SW 1271 (cell line): ENCODE measurements around the gene FRMD4A.
A peak's percentile ranks its signal among the peaks of the same experiment; 100 is the strongest.

Source experiments
- DNase-seq, 2 experiments: peaks; one replicate each; lab custom pipeline; 2025; lab: John Stamatoyannopoulos, UW

Gene FRMD4A

GRCh38 chr10:14340051-14340744 lies 9.5 kb upstream of the FRMD4A start:
- no peak for DNase-seq

- DNase-seq, result no peak
Observed at GRCh38 chr10:14336736-14337135, 6.0 kb upstream of the FRMD4A start.

- no peak for DNase-seq
Observed at GRCh38 chr10:14334771-14335170, 4.0 kb upstream of the FRMD4A start.

- no peak for DNase-seq
Observed at GRCh38 chr10:14333606-14334005, 2.9 kb upstream of the FRMD4A start.

DNA sequence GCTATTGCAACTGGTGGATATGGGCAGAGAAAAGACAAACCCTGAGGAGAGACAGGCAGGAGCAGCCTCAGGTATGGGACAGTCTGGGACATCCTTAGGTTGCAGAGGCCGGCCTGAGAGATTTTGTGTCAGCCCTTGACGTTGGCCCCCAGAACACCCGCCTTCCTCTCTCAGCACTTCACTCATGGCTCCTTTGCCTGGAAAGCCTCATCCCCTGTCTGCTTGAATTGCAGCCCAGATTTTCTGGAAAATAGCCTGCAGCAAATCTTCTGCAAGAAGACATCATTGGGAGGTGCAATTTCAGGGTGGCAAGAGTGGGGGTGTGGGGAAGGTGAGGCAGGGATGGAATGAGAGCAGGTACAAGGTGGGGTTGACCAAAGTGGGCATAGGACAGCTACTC lies 2.2 kb upstream of the FRMD4A start:
- DNase-seq, result no peak

GRCh38 chr10:14329746-14330173 lies 964 bp downstream of the FRMD4A start:
- no peak for DNase-seq

- DNase-seq, result no peak
Observed at GRCh38 chr10:14328881-14329672, 1.6 kb downstream of the FRMD4A start.

GRCh38 chr10:14327527-14327926 lies 3.2 kb downstream of the FRMD4A start:
- DNase-seq, result no peak

- DNase-seq, result no peak
Observed at GRCh38 chr10:14326581-14326980, 4.1 kb downstream of the FRMD4A start.

DNA sequence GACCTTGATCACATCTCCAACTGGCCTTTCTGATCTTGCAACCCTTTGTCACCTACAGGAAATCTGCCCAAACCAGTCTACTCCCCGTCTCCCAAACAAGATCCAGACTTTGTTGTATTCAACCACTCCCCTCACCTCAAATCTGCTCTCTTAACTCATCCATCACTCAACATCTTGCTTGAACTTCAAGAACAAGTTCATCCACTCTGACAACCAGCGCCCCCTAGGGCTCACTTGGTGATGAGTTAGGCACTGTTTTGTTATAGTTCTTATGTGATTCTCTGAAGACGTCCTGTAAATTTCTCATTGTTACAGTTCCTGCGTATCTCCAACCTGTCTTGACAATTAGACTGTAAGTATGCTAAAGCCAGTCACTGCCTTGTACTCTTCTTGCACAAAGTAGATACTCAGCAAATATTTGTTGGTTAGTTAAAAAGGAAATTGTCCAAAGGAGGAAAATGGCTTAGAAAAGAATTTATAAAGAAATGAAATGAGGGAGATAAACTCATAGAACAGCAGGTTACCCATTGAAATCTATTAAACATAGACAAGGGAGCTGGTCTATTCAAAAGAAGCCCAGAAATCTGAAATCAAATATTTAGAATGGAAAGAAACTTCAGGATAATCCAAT lies 5.3 kb downstream of the FRMD4A start:
- peak in 1 of 2 experiments; percentile 1 for DNase-seq

- no peak for DNase-seq
Observed at GRCh38 chr10:14322526-14323188, 8.1 kb downstream of the FRMD4A start.

DNA sequence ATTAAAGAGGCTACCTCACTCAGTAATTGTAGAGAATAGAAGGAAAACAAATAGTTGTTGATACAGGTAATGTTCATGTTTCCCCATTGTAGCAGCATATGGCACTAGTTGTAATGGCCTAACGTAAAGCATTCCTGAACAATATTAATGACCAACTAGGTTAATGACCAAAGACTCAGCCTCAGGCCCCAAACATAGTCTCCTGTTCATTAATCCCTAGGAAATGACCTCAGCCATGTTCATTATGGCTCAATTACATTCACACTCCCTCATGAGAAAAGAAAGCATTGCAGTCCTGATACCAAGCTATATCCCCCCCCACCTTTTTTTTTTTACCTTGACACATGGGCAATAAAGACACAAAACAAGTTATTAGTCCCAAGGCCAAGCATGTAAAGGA lies 12.7 kb downstream of the FRMD4A start:
- no peak for DNase-seq

DNA sequence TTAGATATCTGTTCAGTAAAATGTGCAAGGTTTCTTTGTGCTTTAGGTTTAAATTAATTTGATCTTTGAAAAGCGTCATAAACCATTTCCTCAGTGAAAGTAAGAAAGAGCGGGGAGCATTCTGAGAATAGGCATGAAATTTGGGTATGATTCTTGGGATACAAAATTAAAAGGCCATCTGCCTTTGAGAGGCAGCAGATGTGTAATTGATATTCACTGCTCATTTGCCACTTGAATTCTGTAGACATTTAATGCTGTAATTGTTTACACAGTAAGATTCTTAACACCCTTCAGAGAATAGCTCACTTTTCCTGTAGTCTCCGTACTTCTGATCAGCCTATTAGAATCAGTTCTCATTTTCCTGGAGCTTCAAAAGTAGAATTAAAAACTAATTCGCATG lies 18.7 kb downstream of the FRMD4A start:
- DNase-seq, result no peak

DNA sequence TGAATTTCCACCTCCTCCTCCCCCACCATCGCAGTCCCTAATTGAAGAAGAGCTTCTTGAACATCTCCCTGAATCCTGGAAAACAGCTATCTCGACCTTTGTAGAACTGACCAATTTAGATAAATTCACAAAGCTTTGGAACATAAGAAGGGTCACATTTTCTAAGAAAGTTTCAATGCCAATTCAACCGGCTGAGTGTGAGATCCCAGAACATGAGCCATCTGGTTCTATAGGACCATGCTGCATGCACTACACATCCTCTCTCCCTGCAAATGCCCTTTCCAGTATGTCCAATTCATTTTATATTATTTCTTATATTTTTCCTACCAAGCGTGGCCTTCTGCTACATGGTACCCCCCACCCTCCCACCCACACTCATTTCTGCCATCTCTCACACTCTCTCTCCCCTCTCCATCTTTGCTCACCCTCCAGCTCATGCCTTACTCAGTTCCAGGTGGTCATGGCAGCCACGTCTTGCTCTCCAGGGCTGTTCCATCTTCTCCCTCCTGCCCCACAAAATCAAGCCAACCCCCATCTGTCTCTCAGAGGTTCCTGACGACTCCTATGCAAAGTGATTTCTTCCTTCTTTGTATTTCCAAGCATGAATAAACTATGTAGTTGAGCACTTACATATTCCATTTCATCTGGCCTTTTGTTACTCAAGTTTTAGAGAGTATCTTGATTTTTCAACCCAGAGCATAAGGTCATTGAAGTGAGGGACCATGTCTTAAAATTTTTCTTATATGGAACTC lies 19.3 kb downstream of the FRMD4A start:
- no peak for DNase-seq

- no peak for DNase-seq
Observed at GRCh38 chr10:14309593-14309992, 21.1 kb downstream of the FRMD4A start.

DNA sequence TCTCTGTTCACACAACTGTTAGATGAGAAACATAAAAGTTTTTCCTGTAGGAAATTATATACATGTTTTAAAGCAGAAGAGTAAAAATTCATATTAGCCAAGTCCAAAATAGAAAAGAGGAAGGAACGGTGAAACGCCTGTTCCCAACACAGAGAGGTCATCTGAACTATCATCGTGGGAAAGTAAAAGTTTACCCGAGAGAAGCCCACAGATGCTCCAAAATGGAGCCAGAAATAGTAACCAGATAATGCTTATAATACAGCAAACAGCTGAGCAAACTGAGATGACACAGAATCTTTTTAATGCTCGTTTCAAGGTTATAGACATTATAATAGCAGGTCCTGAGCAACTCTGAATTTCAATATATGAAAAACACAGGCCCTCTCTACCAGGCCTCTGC lies 24.5 kb downstream of the FRMD4A start:
- DNase-seq, result no peak

DNA sequence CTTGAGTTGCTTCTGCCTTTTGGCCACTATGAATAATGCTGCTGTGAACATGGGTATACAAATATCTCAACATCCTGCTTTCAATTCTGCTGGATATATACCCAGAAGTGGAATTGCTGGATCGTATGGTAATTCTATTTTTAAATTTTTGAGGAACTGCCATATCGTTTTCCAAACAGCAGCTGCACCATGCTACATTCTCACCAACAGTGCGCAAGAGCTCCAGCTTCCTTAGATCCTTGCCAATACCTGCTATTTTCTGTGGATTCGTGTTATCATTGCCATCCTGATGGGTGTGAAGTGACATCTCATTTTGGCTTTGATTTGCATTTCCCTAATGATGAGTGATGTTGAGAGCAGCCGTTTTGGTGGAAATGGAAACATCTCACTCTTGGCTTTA lies 26.7 kb downstream of the FRMD4A start:
- no peak for DNase-seq

GRCh38 chr10:14302035-14302434 lies 28.7 kb downstream of the FRMD4A start:
- peak in 1 of 2 experiments; percentile 1 for DNase-seq

- DNase-seq, result no peak
Observed at GRCh38 chr10:14299556-14299955, 31.2 kb downstream of the FRMD4A start.

GRCh38 chr10:14296065-14296709 lies 34.5 kb downstream of the FRMD4A start:
- DNase-seq, result no peak

- no peak for DNase-seq
Observed at GRCh38 chr10:14294347-14295059, 36.2 kb downstream of the FRMD4A start.
